GM12878 (cell line): ENCODE data around the gene TBKBP1. TPM values are rescaled to one million over a fixed set of nuclear protein-coding genes. Genes with fewer than 3 reads are reported as not detected.

Source experiments
- EP300 ChIP-seq, 2 experiments: fragments of 150-350 bp in 1 of 2; IDR thresholded peaks; 2 replicates each; pipeline ENCODE4 v1.6.1; 2011 to 2012; ENCODE audit warnings: low read depth in 2 of 2, low read length in 2 of 2, borderline replicate concordance in 1 of 2, improper control_type of control experiment in 1 of 2, inconsistent platforms in 1 of 2; ENCODE audit not compliant: control insufficient read depth in 1 of 2
- GABPA ChIP-seq: IDR thresholded peaks from 2 replicates; pipeline ENCODE4 v1.6.1; 2014; ENCODE audit warnings: antibody characterized with exemption, low read depth, mild to moderate bottlenecking, inconsistent platforms
- HDGF ChIP-seq: fragments of 450-650 bp; IDR thresholded peaks from 2 replicates; pipeline ENCODE4 v1.6.1; 2016; ENCODE audit warnings: antibody characterized with exemption
- IKZF2 ChIP-seq, 2 experiments: fragments of 450-650 bp; IDR thresholded peaks; 2 replicates each; pipeline ENCODE4 v1.6.1; 2017; ENCODE audit warnings: mild to moderate bottlenecking in 2 of 2, moderate library complexity in 2 of 2
- JUND ChIP-seq: IDR thresholded peaks from 2 replicates; pipeline ENCODE4 v1.6.1; 2012; ENCODE audit warnings: low read depth, mild to moderate bottlenecking, low read length, improper control_type of control experiment, moderate library complexity
- MEF2B ChIP-seq: fragments of 450-650 bp; IDR thresholded peaks from 2 replicates; pipeline ENCODE4 v1.6.1; 2018; ENCODE audit warnings: mild to moderate bottlenecking, moderate library complexity; ENCODE audit not compliant: partially characterized antibody, poor library complexity, severe bottlenecking
- NBN ChIP-seq: fragments of 450-650 bp; IDR thresholded peaks from 2 replicates; pipeline ENCODE4 v1.6.1; 2016
- NR2C1 ChIP-seq: fragments of 450-650 bp; IDR thresholded peaks from 2 replicates; pipeline ENCODE4 v1.6.1; 2017; ENCODE audit warnings: antibody characterized with exemption, mild to moderate bottlenecking, moderate library complexity
- NR2F1 ChIP-seq: fragments of 450-650 bp; conservative IDR thresholded peaks from 2 replicates; pipeline ENCODE4 v1.6.1; 2017; ENCODE audit warnings: mild to moderate bottlenecking
- SMC3 ChIP-seq: IDR thresholded peaks from 2 replicates; pipeline ENCODE4 v1.6.1; 2011; ENCODE audit warnings: low read length, improper control_type of control experiment, borderline replicate concordance
- STAT1 ChIP-seq: fragments of 450-650 bp; conservative IDR thresholded peaks from 2 replicates; pipeline ENCODE4 v1.6.1; 2014; ENCODE audit warnings: antibody characterized with exemption, mild to moderate bottlenecking
- SUPT20H ChIP-seq: IDR thresholded peaks from 2 replicates; pipeline ENCODE4 v1.6.1; 2011; ENCODE audit warnings: low read depth, mild to moderate bottlenecking, low read length, moderate library complexity, borderline replicate concordance; ENCODE audit not compliant: control insufficient read depth
- TCF3 ChIP-seq: IDR thresholded peaks from 2 replicates; pipeline ENCODE4 v1.6.1; 2012; ENCODE audit warnings: low read depth, mild to moderate bottlenecking, low read length, borderline replicate concordance; ENCODE audit not compliant: insufficient read depth
- USF1 ChIP-seq: IDR thresholded peaks from 2 replicates; pipeline ENCODE4 v1.6.1; 2011; ENCODE audit warnings: borderline replicate concordance, low read depth, mild to moderate bottlenecking, moderate library complexity, mixed read lengths, low read length; ENCODE audit not compliant: insufficient read depth; ENCODE audit errors: extremely low read length
- ZBTB40 ChIP-seq: fragments of 450-650 bp; IDR thresholded peaks from 2 replicates; pipeline ENCODE4 v1.6.1; 2016; ENCODE audit warnings: mild to moderate bottlenecking, moderate library complexity, borderline replicate concordance
- ZNF217 ChIP-seq: fragments of 450-650 bp; IDR thresholded peaks from 2 replicates; pipeline ENCODE4 v1.6.1; 2017; ENCODE audit warnings: antibody characterized with exemption, mild to moderate bottlenecking
- polyA plus RNA-seq, 11 experiments: library from polyadenylated mRNA; depleted of rRNA in 4 of 11; unstranded in 6 of 11; stranded (reverse) in 5 of 11; fragments of >200 nt; fragmentation: Nextera tagmentation in 4 of 11; fragmentation: Illumina TruSeq in 1 of 11; extraction: Ambion mirVana in 4 of 11; extraction: Trizol in 1 of 11; gene quantifications; 1 replicate in 1 of 11; 2 replicates in 10 of 11; pipeline versions ENCODE4 v1.2.1 to v1.2.3, GENCODE V29; 2011 to 2016; ENCODE audit warnings: inconsistent platforms in 2 of 11, missing spikeins in 2 of 11, low read depth in 1 of 11
- total RNA-seq, 4 experiments: library from RNA; depleted of rRNA in 3 of 4; stranded (reverse); fragments of >200 nt in 3 of 4; fragmentation: Illumina TruSeq in 1 of 4; extraction: Trizol in 1 of 4; gene quantifications; 2 replicates each; pipeline versions ENCODE4 v1.2.1 to v1.2.3, GENCODE V29; 2013 to 2021
- TF ChIP-seq, protein P1 (sequence below): IDR thresholded peaks from 2 replicates; pipeline ENCODE4 v1.6.1; 2012; ENCODE audit warnings: low read length, inconsistent platforms
- TF ChIP-seq, protein P2 (sequence below): fragments of 150-350 bp; IDR thresholded peaks from 2 replicates; pipeline ENCODE4 v1.6.1; 2014; ENCODE audit warnings: mild to moderate bottlenecking, low read depth, low read length
- TF ChIP-seq, protein P3 (sequence below): fragments of 450-650 bp; IDR thresholded peaks from 2 replicates; pipeline ENCODE4 v1.6.1; 2017; ENCODE audit warnings: mild to moderate bottlenecking

Gene TBKBP1
- total and polyA plus RNA-seq, 10 of the 15 experiments (the other 5 are each of a cell fraction or from before 2014, with no cell fraction given), result 0.11 to 2.7 (median 0.74) TPM; not detected in 3

GRCh38 chr17:47742319-47743181 lies 48.6 kb downstream of the TBKBP1 start (continued):
- TF ChIP-seq, protein P1, sequence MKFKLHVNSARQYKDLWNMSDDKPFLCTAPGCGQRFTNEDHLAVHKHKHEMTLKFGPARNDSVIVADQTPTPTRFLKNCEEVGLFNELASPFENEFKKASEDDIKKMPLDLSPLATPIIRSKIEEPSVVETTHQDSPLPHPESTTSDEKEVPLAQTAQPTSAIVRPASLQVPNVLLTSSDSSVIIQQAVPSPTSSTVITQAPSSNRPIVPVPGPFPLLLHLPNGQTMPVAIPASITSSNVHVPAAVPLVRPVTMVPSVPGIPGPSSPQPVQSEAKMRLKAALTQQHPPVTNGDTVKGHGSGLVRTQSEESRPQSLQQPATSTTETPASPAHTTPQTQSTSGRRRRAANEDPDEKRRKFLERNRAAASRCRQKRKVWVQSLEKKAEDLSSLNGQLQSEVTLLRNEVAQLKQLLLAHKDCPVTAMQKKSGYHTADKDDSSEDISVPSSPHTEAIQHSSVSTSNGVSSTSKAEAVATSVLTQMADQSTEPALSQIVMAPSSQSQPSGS, result no peak
- 0 out of 2 replicates have a peak, but pooled peaks have one; percentile 21 for TF ChIP-seq NR2C1
- TF ChIP-seq NBN, result no peak
- TF ChIP-seq EP300 (IDR thresholded peaks at IDR 0.05; ENCODE audit: borderline replicate concordance in 1 of 2, control insufficient read depth in 1 of 2, low read depth in 2 of 2, low read length in 2 of 2), result no peak
- TF ChIP-seq, protein P2, sequence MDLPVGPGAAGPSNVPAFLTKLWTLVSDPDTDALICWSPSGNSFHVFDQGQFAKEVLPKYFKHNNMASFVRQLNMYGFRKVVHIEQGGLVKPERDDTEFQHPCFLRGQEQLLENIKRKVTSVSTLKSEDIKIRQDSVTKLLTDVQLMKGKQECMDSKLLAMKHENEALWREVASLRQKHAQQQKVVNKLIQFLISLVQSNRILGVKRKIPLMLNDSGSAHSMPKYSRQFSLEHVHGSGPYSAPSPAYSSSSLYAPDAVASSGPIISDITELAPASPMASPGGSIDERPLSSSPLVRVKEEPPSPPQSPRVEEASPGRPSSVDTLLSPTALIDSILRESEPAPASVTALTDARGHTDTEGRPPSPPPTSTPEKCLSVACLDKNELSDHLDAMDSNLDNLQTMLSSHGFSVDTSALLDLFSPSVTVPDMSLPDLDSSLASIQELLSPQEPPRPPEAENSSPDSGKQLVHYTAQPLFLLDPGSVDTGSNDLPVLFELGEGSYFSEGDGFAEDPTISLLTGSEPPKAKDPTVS, result no peak
- TF ChIP-seq SMC3, result peak; percentile 75
- no peak for TF ChIP-seq SUPT20H
- TF ChIP-seq JUND, result no peak
- TF ChIP-seq, protein P3, sequence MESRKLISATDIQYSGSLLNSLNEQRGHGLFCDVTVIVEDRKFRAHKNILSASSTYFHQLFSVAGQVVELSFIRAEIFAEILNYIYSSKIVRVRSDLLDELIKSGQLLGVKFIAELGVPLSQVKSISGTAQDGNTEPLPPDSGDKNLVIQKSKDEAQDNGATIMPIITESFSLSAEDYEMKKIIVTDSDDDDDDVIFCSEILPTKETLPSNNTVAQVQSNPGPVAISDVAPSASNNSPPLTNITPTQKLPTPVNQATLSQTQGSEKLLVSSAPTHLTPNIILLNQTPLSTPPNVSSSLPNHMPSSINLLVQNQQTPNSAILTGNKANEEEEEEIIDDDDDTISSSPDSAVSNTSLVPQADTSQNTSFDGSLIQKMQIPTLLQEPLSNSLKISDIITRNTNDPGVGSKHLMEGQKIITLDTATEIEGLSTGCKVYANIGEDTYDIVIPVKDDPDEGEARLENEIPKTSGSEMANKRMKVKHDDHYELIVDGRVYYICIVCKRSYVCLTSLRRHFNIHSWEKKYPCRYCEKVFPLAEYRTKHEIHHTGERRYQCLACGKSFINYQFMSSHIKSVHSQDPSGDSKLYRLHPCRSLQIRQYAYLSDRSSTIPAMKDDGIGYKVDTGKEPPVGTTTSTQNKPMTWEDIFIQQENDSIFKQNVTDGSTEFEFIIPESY, result no peak
- TF ChIP-seq ZNF217, result no peak
- TF ChIP-seq TCF3, result 0 out of 2 replicates have a peak, but pooled peaks have one; percentile 13
- TF ChIP-seq USF1, result no peak
- TF ChIP-seq MEF2B, result peak; percentile 10
- no peak for TF ChIP-seq GABPA
- no peak for TF ChIP-seq ZBTB40
- no peak for TF ChIP-seq STAT1
- TF ChIP-seq HDGF, result 0 out of 2 replicates have a peak, but pooled peaks have one; percentile 60
- peak; percentile 80 for TF ChIP-seq NR2F1
- no peak for TF ChIP-seq IKZF2 (IDR thresholded peaks at IDR 0.05)
